CD4-positive, alpha-beta T cell treated with Interleukin-15 for 4 hours (primary cell): Measurements from ENCODE around the gene GREM2.
A peak's percentile ranks its signal among the peaks of the same experiment; 100 is the strongest.

Source experiments
- DNase-seq: peaks from one replicate; pipeline ENCODE4 v3.0.0-alpha.2; 2020; ENCODE audit warnings: low spot score

The GREM2 gene

GRCh38 chr1:240611619-240612480 lies at the start of gene GREM2:
TSS of gene GREM2 (minus strand) at chr1:240612155. CDS start at chr1:240493475, 118,680 bp downstream.
- DNase-seq = peak; percentile 27

GRCh38 chr1:240658312-240658960 lies 46.5 kb upstream of the GREM2 start:
- no peak for DNase-seq

- no peak for DNase-seq
Measured at GRCh38 chr1:240656531-240656930, 44.6 kb upstream of the GREM2 start.

- no peak for DNase-seq
Measured at GRCh38 chr1:240652961-240653409, 41.0 kb upstream of the GREM2 start.

GRCh38 chr1:240652549-240652948 lies 40.6 kb upstream of the GREM2 start:
- DNase-seq = peak; percentile 12

- DNase-seq = no peak
Measured at GRCh38 chr1:240650877-240651276, 38.9 kb upstream of the GREM2 start.

- no peak for DNase-seq
Measured at GRCh38 chr1:240649733-240650721, 38.1 kb upstream of the GREM2 start.

- no peak for DNase-seq
Measured at GRCh38 chr1:240646571-240647240, 34.8 kb upstream of the GREM2 start.

- DNase-seq = no peak
Measured at GRCh38 chr1:240644732-240645131, 32.8 kb upstream of the GREM2 start.

- no peak for DNase-seq
Measured at GRCh38 chr1:240635466-240636256, 23.7 kb upstream of the GREM2 start.

GRCh38 chr1:240630409-240630808 lies 18.5 kb upstream of the GREM2 start:
- no peak for DNase-seq

GRCh38 chr1:240621249-240621648 lies 9.3 kb upstream of the GREM2 start:
- no peak for DNase-seq

- DNase-seq = no peak
Measured at GRCh38 chr1:240619906-240620621, 8.1 kb upstream of the GREM2 start.

- DNase-seq = no peak
Measured at GRCh38 chr1:240619357-240619756, 7.4 kb upstream of the GREM2 start.

- no peak for DNase-seq
Measured at GRCh38 chr1:240618946-240619345, 7.0 kb upstream of the GREM2 start.

- no peak for DNase-seq
Measured at GRCh38 chr1:240616018-240616417, 4.1 kb upstream of the GREM2 start.

GRCh38 chr1:240613356-240614142 lies 1.6 kb upstream of the GREM2 start:
- peak; percentile 47 for DNase-seq

GRCh38 chr1:240612811-240613210 lies 856 bp upstream of the GREM2 start:
- no peak for DNase-seq

GRCh38 chr1:240611228-240611618 lies 732 bp downstream of the GREM2 start:
- no peak for DNase-seq
